Measurements from ENCODE around the gene SLC5A1. TPM values are rescaled to one million over a fixed set of nuclear protein-coding genes. Genes with fewer than 3 reads are reported as not detected.

The SLC5A1 gene
- 10 to 100 TPM; 60.5 to 81.5 TPM for total RNA-seq
- long read RNA-seq, full-length matches to known transcripts, result 67 of 84 reads
- long read RNA-seq, partial matches to known transcripts, result 9 of 84 reads
- long read RNA-seq, other reads (novel, unspliced or antisense), result 8 of 84 reads

DNA sequence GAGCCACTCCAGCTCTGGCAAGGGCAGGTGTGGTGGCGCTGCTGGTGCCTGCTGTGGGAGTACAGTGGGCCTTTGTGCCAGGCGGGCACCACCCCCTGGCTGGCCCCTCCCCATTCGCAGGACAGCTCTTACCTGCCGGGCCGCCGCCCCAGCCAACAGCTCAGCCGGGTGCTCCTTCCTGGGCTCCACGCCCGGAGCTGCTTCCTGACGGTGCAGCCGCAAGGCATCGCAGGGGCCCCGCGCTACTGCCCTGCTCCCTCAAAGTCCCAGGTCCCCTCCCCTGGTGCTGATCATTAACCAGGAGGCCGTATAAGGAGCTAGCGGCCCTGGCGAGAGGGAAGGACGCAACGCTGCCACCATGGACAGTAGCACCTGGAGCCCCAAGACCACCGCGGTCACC, at the start of gene SLC5A1:
TSS of gene SLC5A1 (plus strand) at position 338 of the 400 bp plus-strand sequence. CDS start at position 359, 21 bp downstream.
- ATAC-seq, result no peak
- no peak for DNase-seq
- intact Hi-C loops (cut with DNase I), result no loop called here

DNA sequence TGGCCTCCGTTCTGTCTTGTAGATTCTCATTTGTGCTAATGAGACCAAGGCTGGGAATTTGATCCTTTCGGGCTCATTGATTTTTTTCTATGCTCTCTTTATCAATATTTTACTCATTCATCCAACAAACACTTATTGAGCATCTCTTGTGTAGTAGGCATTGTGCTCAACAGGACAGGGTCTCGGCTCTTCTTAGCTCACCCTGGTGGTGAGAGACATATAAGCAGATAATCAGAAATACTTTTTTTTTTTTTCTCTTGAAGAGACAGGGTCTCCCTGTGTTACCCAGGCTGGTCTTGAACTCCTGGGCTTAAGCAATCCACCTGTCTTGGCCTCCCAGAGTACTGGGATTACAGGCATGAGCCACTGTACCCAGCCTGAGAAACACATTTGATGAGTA, 48.0 kb upstream of the SLC5A1 start:
- ATAC-seq (no peak), DNase-seq (no peak)
- intact Hi-C loops (cut with DNase I), result no loop called here

DNA sequence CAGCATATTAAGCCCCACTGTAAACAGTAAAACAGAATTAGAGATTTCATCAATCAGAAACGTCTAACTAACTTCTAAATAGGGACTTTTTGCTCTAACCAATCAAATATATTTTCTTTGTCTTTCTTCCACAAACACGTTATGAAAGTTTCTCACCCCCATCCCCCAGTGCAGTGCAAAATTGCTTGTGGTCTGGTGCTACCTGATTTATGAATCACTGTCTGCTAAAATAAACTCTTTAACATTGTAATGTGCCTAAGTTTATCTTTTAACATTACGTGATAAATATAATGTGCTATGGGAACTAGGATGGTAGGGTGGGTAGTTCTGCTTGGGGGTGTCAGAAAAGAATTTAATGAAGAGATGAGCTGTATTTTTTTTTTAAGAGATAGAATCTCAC, 47.3 kb upstream of the SLC5A1 start:
- DNase-seq (no peak), ATAC-seq (no peak)
- intact Hi-C loops (cut with DNase I), result no loop called here

DNA sequence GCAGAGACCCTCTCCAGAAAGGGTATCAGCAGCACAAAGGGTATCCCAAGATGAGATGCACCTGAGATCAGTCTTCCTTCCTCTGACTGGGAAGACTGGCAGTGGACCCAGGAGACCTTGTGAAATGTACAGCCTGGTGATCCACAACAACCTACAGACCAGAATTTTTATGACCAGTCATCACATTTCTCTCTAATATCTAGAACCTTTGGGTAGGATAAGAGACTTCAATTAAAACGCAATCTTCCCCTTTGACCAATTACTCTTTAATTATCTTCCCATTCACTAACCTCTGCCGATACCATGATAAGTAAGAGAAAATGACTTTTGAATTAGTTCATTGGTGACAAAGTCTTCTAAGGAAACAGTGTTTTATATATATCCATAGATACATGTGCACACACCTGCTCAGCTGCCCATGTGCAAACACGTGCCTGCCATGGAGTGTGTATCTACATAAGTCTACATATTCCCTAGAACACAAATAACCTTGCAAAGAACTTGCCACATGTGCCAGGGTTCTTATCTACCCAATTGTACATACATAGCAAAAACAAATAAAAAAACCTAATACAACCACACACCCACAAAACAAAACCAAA, 44.2 kb upstream of the SLC5A1 start:
- intact Hi-C loops (cut with DNase I), result no loop called here
- DNase-seq (no peak), ATAC-seq (no peak)

GRCh38 chr22:32000181-32000580, 42.9 kb upstream of the SLC5A1 start:
- intact Hi-C loops (cut with DNase I), result no loop called here
- ATAC-seq (no peak), DNase-seq (no peak)

- ATAC-seq, result no peak
- no peak for DNase-seq
- intact Hi-C loops (cut with DNase I), result no loop called here
Observed at GRCh38 chr22:32005453-32005852, 37.6 kb upstream of the SLC5A1 start.

DNA sequence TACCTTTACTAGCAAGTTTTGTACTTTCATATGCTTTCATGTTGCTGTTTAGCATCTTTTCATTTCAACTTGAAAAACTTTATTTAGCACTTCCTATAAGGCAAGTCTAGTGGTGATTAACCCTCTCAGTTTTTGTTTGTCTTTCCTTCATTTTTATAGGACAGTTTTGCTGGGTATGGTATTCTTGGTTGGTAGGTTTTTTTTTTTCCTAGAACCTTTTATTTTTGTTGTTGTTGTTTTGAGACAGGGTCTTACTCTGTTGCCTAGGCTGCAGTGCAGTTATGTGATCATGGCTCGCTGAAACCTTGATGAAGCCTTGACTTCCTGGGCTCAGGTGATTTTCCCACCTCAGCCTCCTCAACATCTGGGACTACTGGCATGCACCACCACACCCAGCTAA, 29.9 kb upstream of the SLC5A1 start:
- no peak for ATAC-seq
- intact Hi-C loops (cut with DNase I), result no loop called here
- no peak for DNase-seq

GRCh38 chr22:32016081-32016480, 27.0 kb upstream of the SLC5A1 start:
- intact Hi-C loops (cut with DNase I), result no loop called here
- no peak for DNase-seq

DNA sequence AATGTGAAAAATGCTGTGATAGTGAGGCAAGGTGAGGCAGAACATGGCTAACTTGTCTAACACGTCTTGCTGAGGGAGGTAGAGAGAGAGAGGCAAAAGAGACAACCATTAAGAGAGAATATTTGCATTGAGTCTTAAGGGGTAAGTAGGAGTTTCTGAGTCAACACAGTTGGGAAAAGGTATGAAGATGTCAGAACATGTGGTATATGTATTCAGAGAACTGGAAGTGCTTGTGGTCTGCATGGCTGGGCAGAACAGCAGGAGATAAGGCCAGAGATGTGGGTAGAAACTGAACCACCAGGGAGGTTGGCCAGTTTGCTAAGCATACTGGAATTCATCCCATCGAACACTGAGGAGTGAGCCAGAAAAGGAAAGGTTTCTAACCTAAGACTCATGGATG, 25.0 kb upstream of the SLC5A1 start:
- no peak for DNase-seq
- ATAC-seq, result no peak

More at GRCh38 chr22:32016081-32016480, 27.0 kb upstream of the SLC5A1 start:
- no peak for ATAC-seq

DNA sequence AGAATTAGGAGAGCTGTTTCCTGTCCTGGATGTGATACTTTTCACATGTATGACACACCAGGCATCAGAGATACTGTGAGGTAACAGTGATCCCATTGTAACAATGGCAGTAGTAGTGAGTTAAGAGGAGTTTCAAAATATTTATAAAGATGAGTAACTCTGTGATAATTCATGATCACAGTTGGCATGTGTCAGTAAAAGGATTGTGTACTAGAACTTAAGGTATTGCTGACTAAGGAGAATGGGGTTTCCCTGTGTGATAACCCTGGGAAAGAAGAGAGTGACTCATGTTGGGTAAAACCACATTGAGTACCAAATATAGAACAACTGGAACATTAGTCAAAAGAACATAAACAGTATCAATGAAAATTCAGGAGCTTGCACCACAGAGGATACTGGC, 22.9 kb upstream of the SLC5A1 start:
- intact Hi-C loops (cut with DNase I), result no loop called here
- ATAC-seq (peak in 1 of 2 donors; percentile 41), DNase-seq (no peak)

More for the DNA sequence above, 25.0 kb upstream of the SLC5A1 start:
- intact Hi-C loops (cut with DNase I), result no loop called here

DNA sequence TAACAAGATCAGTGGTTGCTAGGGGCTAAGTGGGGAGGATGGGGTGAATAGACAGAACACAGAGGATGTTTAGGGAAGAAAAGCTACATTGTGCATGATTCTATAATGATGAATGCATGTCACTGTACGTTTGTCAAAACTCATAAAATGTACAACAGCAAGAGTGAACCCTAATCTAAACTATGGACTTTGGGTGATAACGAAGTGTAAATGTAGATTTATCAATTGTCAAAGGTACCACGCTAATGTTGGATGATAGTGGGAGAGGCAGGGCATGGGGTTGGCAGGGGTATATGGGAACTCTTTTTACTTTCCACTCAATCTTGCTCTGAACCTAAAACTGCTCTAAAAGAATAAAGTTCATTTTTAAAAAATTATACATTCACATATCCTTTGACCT, 21.3 kb upstream of the SLC5A1 start:
- ATAC-seq (no peak), DNase-seq (no peak)
- intact Hi-C loops (cut with DNase I), result no loop called here

DNA sequence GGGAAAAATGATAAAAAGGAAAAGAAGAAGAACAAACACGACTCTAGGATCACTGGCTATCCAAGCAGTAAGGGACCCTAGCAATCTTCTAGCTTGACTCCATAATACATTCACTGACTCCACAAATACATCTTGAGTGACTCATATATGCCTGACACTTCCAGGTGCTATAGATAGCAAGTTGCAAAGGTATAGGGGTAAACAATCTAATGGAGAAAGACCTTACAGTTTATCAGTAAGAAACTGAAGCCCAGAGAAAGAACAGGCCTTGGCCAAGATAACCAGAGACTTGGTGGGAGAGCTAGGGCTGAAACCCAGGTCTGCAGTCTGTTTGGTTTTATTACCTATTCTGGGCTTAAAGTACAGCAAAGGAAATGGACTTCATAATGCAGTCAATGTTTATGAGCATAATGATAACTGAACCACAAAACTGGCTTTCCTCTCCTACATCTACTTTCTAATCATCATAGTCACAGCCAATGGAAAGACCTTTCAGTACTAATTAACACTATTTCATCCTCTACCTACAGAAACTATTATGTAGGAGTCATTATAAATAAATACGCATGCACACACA, 19.7 kb upstream of the SLC5A1 start:
- intact Hi-C loops (cut with DNase I), result no loop called here

GRCh38 chr22:32024796-32025195, 18.3 kb upstream of the SLC5A1 start:
- intact Hi-C loops (cut with DNase I), result no loop called here

More for the DNA sequence above, 19.7 kb upstream of the SLC5A1 start:
- no peak for DNase-seq
- no peak for ATAC-seq

GRCh38 chr22:32030518-32031247, 12.4 kb upstream of the SLC5A1 start:
- intact Hi-C loops (cut with DNase I), result no loop called here
- DNase-seq (no peak), ATAC-seq (no peak)

More at GRCh38 chr22:32024796-32025195, 18.3 kb upstream of the SLC5A1 start:
- ATAC-seq (no peak), DNase-seq (no peak)

GRCh38 chr22:32031466-32031865, 11.6 kb upstream of the SLC5A1 start:
- ATAC-seq, result no peak
- intact Hi-C loops (cut with DNase I), result no loop called here
- no peak for DNase-seq

GRCh38 chr22:32034275-32034674, 8.8 kb upstream of the SLC5A1 start:
- no peak for DNase-seq
- intact Hi-C loops (cut with DNase I), result no loop called here
- no peak for ATAC-seq

DNA sequence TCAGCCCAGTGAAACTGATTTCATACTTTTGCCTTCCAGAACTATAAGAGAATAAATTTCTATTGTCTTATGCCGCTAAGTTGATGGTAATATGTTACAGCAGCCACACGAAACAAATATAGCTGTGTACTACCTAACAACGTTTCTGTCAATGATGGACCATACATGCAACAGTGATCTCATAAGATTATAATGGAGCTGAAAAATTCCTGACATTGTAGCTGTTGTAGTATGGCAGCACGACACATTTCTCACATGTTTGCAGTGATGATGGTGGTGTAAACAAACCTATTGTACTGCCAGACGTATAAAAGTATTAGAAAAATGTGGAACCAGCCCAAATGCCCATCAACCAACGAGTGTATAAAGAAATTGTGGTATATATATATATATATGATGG, 5.8 kb upstream of the SLC5A1 start:
- intact Hi-C loops (cut with DNase I), result no loop called here
- DNase-seq, result no peak
- ATAC-seq, result no peak

- ATAC-seq (no peak), DNase-seq (no peak)
- intact Hi-C loops (cut with DNase I), result no loop called here
Observed at GRCh38 chr22:32040324-32040904, 2.6 kb upstream of the SLC5A1 start.

DNA sequence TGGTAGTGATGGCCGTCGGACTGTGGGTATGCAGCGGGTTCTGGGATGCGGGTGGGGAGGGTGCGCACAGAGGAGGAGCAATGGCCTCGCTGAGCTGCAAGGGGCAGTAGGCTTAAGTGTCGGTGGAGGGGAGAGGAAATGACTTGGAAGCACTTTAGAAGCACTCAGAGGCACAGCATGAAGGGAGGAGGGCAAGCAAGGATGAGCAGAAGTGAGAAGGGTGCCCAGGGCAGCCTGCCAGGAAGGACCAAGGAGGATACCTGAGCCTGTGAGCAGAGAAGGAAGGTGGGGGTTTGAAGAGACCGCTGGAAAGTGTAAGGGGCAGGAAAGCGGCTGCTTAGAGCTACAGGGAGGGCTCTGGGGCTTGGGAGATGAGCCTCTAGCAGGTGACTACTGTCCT, 330 bp downstream of the SLC5A1 start:
- intact Hi-C loops (cut with DNase I), result no loop called here
- ATAC-seq (no peak), DNase-seq (no peak)

- ATAC-seq (no peak), DNase-seq (no peak)
- intact Hi-C loops (cut with DNase I), result no loop called here
Observed at GRCh38 chr22:32044477-32044876, 1.4 kb downstream of the SLC5A1 start.
